HG03135 (cell line): ENCODE measurements around the gene FBXW7.

Source experiments
- ATAC-seq: cut with Tn5 transposase; IDR thresholded peaks from one replicate; pipeline ENCODE4 v1.9.1; 2021; ENCODE audit warnings: mild to moderate bottlenecking, moderate library complexity; ENCODE audit not compliant: unreplicated experiment

The FBXW7 gene

DNA sequence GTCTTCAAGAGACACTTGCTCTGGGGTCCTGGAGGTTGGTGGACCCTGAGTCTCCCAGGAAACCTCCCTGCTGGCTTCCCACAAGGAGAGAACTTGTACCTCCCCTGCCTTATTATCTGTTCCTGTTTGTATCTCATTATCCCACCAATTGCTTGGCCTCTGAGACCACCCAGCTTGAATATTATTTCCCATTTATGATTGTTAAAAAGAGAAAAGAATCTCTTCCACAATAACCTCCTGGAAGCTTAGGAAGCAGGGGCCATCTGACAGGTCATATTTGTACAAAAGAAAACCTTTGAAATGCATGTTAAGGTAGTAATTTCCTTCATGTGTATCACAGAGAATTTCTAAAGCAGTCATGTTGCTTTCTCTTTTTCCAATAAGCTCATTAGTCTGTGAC is 239.5 kb downstream of the FBXW7 start:
- ATAC-seq = no peak

DNA sequence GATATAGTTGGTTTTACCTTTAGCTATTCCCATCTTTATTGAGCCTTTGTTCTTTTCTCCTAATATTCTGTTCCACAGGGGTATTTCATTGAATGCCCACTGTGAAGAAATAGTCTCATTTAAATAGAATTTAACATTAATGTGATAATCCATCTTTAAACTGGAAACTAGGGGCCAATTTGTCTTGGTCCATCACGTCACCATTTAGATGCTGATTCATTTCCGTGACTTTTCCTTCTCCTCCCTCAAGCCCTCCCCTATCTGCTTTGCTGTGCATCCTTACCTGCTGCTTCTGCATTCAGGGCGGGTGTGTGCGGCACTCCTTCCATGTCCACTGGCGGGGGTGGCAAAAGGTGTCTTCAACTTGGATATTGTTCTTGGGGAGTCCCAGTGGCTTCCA is 241.1 kb downstream of the FBXW7 start:
- ATAC-seq = no peak

DNA sequence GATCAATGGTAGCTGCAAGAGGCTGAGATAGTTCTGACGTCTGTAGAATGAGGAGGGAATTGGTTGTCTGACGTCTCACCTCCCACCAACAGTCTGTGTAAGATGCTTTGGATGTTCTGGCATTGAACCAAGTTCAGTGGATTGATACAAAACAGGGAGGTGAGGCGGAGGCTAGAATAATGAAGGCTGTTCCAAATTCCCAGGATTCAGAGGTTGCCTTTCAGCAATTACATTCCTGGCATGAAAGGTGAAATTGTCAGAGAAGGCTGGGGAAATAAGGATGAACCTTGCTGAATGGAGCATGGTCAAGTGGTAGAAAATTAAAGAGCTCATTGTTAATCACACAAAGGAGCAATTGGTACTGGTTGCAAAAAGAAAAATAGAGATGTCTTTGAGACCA is 241.6 kb downstream of the FBXW7 start:
- no peak for ATAC-seq

DNA sequence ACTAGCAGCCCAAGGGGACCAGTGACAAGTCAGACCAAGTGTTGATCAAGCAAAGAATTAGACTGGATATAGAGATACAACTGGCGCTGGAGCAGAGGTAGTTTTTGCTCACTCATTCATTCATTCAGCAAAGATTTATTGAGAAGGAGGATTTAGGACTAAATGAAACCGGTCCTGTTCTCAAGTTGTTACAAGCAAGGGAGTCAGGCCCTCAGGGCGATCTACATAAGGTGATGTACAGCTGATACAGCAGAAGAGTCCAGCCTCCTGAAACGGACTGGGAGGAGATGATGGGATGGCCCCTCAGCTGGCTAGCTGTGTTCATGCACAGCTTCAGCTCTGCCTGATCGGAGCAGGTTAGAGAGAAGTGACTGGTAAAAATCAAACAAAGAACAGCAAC is 242.4 kb downstream of the FBXW7 start:
- no peak for ATAC-seq

DNA sequence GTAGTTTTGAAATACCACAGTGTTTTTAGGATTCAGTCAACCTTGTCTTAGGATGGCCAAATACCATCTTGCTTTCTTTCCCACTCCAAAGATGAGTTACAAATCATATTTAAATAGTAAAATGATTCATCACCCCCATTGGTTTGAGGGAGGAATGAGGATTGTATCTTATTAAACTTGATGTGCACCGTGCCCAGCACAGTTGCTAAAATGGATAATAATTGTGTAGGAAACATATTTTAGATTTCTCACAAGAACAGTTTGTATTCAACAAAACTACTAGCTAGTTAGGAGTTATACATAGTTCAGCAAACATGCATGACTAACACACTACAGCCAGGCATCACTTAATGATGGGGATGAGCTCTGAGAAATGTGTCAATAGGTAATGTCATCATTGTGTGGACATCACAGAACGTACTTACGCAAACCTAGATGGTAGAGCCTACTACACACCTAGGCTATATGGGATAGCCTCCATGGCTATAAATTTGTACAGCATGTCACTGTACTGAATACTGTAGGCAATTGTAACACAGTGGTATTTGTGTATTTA is 245.4 kb downstream of the FBXW7 start:
- ATAC-seq = no peak

DNA sequence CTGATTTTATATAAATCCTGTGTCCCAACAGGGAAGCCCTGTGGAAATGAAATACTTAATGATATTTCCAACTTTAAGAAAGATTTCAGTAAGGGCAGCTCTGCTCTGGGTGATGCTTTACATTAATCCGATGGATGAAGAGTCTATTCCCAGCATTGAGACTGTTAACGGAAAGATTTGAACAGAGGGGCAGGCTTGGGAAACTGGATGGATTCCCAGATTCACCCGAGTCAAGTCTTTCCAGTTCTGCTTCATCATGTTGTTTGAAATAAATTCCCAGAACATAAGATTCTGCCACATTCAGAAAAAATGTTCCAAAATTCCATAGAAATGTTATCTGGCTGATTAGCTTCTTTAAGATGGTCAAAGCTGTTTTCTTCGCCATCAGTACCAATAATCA is 246.0 kb downstream of the FBXW7 start:
- ATAC-seq = no peak

DNA sequence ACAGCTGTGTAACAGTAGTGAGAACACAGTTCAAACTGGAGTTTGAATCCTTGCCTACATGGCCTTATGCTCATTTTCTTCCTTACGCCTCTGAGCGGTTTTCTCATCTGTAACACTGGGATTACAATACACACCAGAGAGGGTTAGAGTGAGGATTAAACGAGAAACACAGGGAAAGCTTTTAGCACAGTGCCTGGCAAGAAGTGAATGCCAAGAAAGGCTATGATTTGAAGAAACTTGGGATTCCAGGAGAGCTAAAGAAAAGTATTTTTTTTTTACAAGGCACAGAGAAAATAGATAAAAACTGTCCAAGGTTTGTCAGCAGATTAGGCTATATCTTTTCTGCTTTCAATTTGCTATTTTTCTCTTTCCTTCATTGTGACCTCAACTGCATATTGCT is 246.4 kb downstream of the FBXW7 start:
- ATAC-seq = no peak

DNA sequence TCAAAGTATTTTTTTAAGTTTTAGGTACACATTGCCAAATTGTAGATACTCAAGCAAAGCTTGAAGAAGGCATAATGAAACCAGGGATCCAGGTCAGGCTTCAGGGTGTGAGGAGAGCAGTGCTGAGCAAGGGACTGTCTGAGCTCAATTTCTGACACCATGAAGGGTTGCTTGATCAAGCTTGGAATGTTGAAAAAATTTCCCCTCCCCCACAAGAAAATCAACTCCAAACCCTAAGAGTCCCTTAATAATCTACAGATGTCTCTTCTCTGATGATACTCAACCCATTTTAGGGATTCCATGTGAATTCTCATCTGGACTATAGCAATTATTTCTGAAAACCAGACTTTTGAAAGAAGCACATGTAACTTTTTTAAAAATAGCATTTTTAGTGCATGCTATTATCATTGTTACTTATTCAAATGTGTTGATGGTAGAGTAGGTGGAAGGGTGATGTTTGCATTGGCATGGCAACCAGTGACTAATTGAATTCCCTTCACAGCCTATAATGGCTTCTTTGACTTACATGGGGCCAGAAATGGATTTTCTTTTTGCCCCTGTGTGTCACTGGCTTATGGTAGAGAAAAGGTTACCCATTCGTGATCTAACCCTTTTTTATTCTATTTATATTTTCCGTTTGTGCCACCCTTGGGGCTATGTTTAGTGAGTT is 252.0 kb downstream of the FBXW7 start:
- ATAC-seq = no peak

DNA sequence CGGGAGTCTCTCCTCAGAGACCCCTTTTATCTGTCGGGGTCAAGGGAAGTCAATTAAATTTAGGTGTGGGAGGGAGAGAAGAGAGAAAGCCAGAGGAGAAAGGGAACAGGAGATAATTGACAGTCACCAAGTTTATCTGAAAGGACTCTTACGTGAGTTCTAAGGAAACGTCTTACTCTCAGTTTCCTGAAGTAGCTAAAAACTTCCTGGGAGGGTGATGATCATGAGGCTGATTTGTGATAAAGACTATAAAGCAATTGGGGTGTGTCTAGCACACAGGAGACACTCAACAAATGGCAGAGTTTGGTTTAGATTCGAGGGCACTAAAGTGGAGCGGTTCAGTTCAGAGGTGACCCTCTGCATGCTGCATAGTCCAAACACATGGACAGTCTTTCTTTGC is 254.1 kb downstream of the FBXW7 start:
- ATAC-seq = no peak

DNA sequence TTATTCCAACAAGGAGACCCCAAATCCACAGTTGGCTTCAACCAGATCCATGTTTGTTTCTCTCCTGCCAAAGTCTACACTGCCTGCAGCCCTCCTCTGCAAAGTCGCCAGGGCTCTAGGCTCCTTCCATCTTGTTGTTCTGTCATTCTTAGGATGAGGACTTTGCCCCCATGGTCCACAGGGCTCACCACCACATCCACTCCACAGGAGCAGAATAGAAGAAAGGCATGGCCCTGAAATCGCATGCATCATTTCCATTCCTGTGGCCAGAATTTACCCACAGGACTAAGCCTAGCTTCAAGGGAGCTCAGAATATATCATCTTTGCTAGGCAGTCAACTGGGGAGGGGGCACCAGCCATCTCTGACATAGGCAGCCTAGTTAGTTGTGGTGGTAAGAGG is 254.7 kb downstream of the FBXW7 start:
- no peak for ATAC-seq

DNA sequence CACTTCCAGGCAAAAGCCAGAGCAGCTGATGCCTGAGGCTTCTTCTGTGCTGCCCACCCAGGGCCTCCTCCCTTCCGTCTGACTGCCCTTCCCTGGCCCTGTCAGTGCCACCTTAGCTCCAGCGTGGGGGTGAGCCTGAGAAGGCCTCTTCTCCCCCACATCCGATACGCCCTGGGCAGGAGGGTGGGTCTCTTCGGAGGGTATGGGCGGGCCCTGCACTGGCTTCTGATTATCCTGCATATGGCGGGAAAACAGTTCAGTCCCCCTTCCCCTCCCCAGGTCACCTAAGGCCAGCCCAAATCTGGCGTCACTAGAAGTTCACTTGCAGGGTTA is 256.7 kb downstream of the FBXW7 start:
- no peak for ATAC-seq

DNA sequence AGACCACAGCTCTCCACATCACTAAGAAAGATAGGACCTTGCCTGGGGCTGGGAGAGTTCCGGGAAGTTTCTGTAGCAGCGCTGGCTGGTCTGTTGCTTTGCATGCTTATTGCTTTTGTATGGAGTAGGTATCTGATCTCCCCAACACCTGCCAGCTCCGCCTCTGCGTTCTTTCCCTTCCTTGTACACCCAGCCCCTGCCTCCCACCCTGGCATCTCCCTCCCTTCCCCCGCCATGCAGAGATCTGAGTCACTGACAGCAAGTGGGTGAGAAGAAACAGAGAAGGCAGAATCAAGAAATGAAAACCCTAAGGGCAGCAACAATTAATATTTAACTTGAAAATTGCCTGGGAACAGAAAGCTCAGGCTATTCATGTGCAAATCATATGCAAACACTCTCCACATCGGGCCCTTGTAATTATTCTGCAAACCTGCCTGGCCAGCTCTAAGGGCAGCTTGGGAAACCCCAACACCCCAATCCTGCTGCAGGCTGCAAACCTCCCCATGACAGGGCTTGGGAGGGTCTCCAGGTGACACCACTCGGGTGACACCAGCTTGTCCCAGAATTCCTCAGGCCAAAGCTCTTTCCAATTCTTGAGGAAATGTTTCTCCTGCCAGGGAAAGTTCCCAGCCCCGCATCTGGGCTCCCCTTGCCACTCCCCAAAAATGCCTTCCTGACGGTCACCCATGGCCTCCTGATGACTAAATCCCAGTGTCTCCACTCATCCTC is 257.2 kb downstream of the FBXW7 start:
- peak; percentile 72 for ATAC-seq

DNA sequence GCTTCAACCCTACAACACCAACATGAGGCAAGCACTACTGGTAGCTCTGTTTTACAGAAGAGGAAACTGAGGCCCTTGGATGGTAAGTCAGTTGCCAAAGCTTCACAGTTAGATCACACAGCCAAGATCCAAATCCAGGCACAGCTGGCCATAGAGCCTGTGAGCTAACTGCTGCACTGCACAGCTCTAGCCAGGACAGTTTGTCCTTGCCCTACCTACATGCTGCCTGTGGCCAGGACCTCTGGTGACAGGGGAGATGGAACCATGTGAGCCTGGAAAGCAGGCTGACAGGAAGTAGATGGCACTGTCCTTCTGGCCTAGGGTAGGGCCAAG is 257.8 kb downstream of the FBXW7 start:
- peak; percentile 38 for ATAC-seq

DNA sequence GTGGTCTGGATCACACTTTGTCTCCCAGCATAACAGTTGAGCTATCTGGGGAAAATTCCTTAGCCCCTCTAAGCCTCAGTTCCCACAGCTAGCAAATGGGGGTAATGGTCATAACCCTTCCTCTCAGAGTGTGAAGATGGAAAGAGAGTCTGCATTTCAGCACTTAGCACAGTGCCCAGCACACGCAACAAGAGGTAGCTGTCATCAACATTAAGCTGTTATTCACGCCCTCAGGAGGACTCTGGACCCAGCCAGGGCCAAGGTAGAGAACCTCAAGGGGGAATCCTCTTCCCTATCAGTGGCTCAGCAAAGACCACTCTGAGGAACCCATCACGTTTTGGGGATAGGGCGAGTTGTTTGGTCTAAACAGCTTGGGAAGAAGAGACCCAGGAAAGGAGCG is 258.6 kb downstream of the FBXW7 start:
- no peak for ATAC-seq

DNA sequence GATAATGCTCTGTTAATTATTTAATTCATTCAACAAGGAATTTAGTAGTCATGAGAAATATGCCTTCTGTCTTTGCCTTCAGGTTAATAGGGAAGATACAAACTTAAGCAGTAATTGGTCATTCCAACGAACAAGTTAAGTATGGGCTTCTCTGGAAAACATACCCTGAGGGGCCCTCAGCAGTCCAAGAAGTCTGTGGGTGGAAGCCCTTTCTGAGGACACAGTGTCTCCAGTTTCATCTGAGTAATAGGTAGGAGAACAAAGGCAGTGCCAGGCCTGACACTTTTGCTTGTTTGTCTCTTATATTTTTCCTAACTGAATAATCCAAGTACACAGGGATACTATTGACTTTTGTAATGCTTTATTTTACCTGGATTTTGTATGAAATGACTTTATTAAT is 262.5 kb downstream of the FBXW7 start:
- ATAC-seq = no peak
